PC-9 (cell line): ENCODE results near the gene EWSR1.

ENCODE experiments used
- CTCF ChIP-seq: fragments of 200-600 bp; sonication (generic); conservative IDR thresholded peaks from 2 replicates; pipeline ENCODE4 v1.6.1; 2017; ENCODE audit warnings: mixed run types, antibody characterized with exemption, mild to moderate bottlenecking, moderate library complexity
- EZH2 ChIP-seq: fragments of 200-600 bp; sonication (generic); IDR thresholded peaks from 2 replicates; pipeline ENCODE4 v1.8.0; 2017; ENCODE audit warnings: antibody characterized with exemption, low read depth

- no peak for TF ChIP-seq CTCF
- TF ChIP-seq EZH2 = no peak
Measured at GRCh38 chr22:29310863-29311339, 42.8 kb downstream of the EWSR1 start.
